ENCODE results near the gene METTL16. TPM values are rescaled to one million over a fixed set of nuclear protein-coding genes. Genes with fewer than 3 reads are reported as not detected.

METTL16 gene
- total and polyA plus RNA-seq, 9 of the 15 experiments (the other 6 are each of a cell fraction or from before 2014, with no cell fraction given) = 12.1 to 30.5 (median 19.8) TPM

- TF ChIP-seq ATF3 (IDR thresholded peaks at IDR 0.05) (peak; percentile 54; the same call in 1 of the 2 replicates), ATF3 (CRISPR knock-in tag; conservative IDR thresholded peaks at IDR 0.05) (no peak), MGA (IDR thresholded peaks at IDR 0.05) (no peak), ZNF77 (CRISPR knock-in tag; IDR thresholded peaks at IDR 0.05) (no peak), KLF6 (CRISPR knock-in tag; IDR thresholded peaks at IDR 0.05; ENCODE audit: borderline replicate concordance) (0 out of 2 replicates have a peak, but pooled peaks have one; percentile 27), ZNF696 (CRISPR knock-in tag; conservative IDR thresholded peaks at IDR 0.05) (no peak), TAF9B (IDR thresholded peaks at IDR 0.05; ENCODE audit: partially characterized antibody) (peak; percentile 36), LARP7 (IDR thresholded peaks at IDR 0.05) (no peak), HES1 (IDR thresholded peaks at IDR 0.05; ENCODE audit: low read depth) (0 out of 2 replicates have a peak, but pooled peaks have one; percentile 14), SAP30 (IDR thresholded peaks at IDR 0.05; ENCODE audit: borderline replicate concordance, insufficient read depth, low read depth, low read length, poor library complexity, severe bottlenecking) (no peak), SP1 (CRISPR knock-in tag; IDR thresholded peaks at IDR 0.05) (peak; percentile 83), TARDBP (IDR thresholded peaks at IDR 0.05) (0 out of 2 replicates have a peak, but pooled peaks have one; percentile 20)
Observed at GRCh38 chr17:2399572-2400473, 111.9 kb downstream of the METTL16 start (continued).

All from K562 (cell line).